HT-29 (cell line): ENCODE data around the gene SCGB1C2. TPM values are rescaled to one million over a fixed set of nuclear protein-coding genes. Genes with fewer than 3 reads are reported as not detected.
A peak's percentile ranks its signal among the peaks of the same experiment; 100 is the strongest.
"Not testable (repeated sequence)": the region's sequence is repeated elsewhere in the genome, so short reads cannot be mapped to it uniquely, and the experiment has no call there.

Experiments
- DNase-seq: peaks from one replicate; pipeline ENCODE4 v3.0.0-alpha.2; 2015; ENCODE audit warnings: low spot score
- total RNA-seq: library from RNA; depleted of rRNA; stranded (reverse); fragments of >200 nt; shearing (Covaris generic); gene quantifications from 2 replicates; pipeline ENCODE4 v1.2.3, GENCODE V29; 2014

SCGB1C2 gene
- total RNA-seq, 1 experiment from 2014 or later = not detected

GRCh38 chr17:148757-149156 lies 11.4 kb downstream of the SCGB1C2 start:
- DNase-seq = no peak

GRCh38 chr17:149231-149630 lies 11.9 kb downstream of the SCGB1C2 start:
- no peak for DNase-seq

GRCh38 chr17:149897-150584 lies 12.7 kb downstream of the SCGB1C2 start:
- DNase-seq = no peak

- no peak for DNase-seq
These were observed 13.6 kb downstream of the SCGB1C2 start for GRCh38 chr17:151004-151403.

- no peak for DNase-seq
These were observed 14.8 kb downstream of the SCGB1C2 start for GRCh38 chr17:151886-152859.

- no peak for DNase-seq
These were observed 15.6 kb downstream of the SCGB1C2 start for GRCh38 chr17:152860-153420.

- no peak for DNase-seq
These were observed 16.5 kb downstream of the SCGB1C2 start for GRCh38 chr17:153851-154250.

GRCh38 chr17:155576-155975 lies 18.2 kb downstream of the SCGB1C2 start:
- no peak for DNase-seq

GRCh38 chr17:156094-156621 lies 18.8 kb downstream of the SCGB1C2 start:
- no peak for DNase-seq

GRCh38 chr17:156946-157345 lies 19.6 kb downstream of the SCGB1C2 start:
- DNase-seq = no peak

- DNase-seq = no peak
These were observed 20.5 kb downstream of the SCGB1C2 start for GRCh38 chr17:157901-158300.

GRCh38 chr17:158379-158778 lies 21.0 kb downstream of the SCGB1C2 start:
- DNase-seq = no peak

GRCh38 chr17:159609-160008 lies 22.2 kb downstream of the SCGB1C2 start:
- DNase-seq = no peak

- no peak for DNase-seq
These were observed 23.0 kb downstream of the SCGB1C2 start for GRCh38 chr17:160336-160735.

- no peak for DNase-seq
These were observed 24.1 kb downstream of the SCGB1C2 start for GRCh38 chr17:161481-161880.

GRCh38 chr17:162689-163088 lies 25.3 kb downstream of the SCGB1C2 start:
- no peak for DNase-seq

- no peak for DNase-seq
These were observed 26.2 kb downstream of the SCGB1C2 start for GRCh38 chr17:163514-164098.

GRCh38 chr17:164303-165235 lies 27.2 kb downstream of the SCGB1C2 start:
- DNase-seq = peak; percentile 39

GRCh38 chr17:165939-166338 lies 28.6 kb downstream of the SCGB1C2 start:
- DNase-seq = no peak

- DNase-seq = not testable (repeated sequence)
These were observed 31.2 kb downstream of the SCGB1C2 start for GRCh38 chr17:168614-169013.
